OCI-LY1 (cell line): ENCODE measurements around the gene CFAP52.
"Not testable (repeated sequence)": the region's sequence is repeated elsewhere in the genome, so short reads cannot be mapped to it uniquely, and the experiment has no call there.

Experiments used
- H2AFZ ChIP-seq: fragments of 200-600 bp; sonication (generic), shearing (Covaris generic); 2 replicates; pipeline ENCODE4 v1.6.0; 2014; ENCODE audit warnings: antibody characterized with exemption, mild to moderate bottlenecking, low read length
- H3F3A ChIP-seq: fragments of 200-600 bp; sonication (generic), shearing (Covaris generic); 2 replicates; pipeline ENCODE4 v1.6.0; 2014; ENCODE audit warnings: mild to moderate bottlenecking, antibody characterized with exemption, low read length, moderate library complexity; ENCODE audit not compliant: insufficient read depth
- H3K27ac ChIP-seq: fragments of 200-600 bp; sonication (generic); 2 replicates; pipeline ENCODE4 v1.5.1; 2014; ENCODE audit warnings: low read length, mixed run types, mild to moderate bottlenecking, low read depth; ENCODE audit not compliant: poor library complexity, severe bottlenecking
- H3K27me3 ChIP-seq: fragments of 200-600 bp; sonication (generic); 2 replicates; pipeline ENCODE4 v1.6.0; 2014; ENCODE audit warnings: antibody characterized with exemption, mild to moderate bottlenecking, low read length, moderate library complexity; ENCODE audit not compliant: insufficient read depth
- H3K36me3 ChIP-seq: fragments of 200-600 bp; sonication (generic); 2 replicates; pipeline ENCODE4 v1.6.1; 2014; ENCODE audit warnings: mild to moderate bottlenecking, antibody characterized with exemption, low read length, moderate library complexity, mixed read lengths; ENCODE audit not compliant: insufficient read depth
- H3K4me1 ChIP-seq: fragments of 200-600 bp; sonication (generic); 2 replicates; pipeline ENCODE4 v1.5.1; 2014; ENCODE audit warnings: mild to moderate bottlenecking, low read length, moderate library complexity; ENCODE audit not compliant: insufficient read depth, severe bottlenecking
- H3K4me2 ChIP-seq: fragments of 200-600 bp; sonication (generic), shearing (Covaris generic); 2 replicates; pipeline ENCODE4 v1.6.1; 2014; ENCODE audit warnings: low read length
- H3K4me3 ChIP-seq: fragments of 200-600 bp; sonication (generic); 2 replicates; pipeline ENCODE4 v1.5.1; 2014; ENCODE audit warnings: low read length, low read depth, mild to moderate bottlenecking, mixed read lengths; ENCODE audit not compliant: poor library complexity, severe bottlenecking
- H3K79me2 ChIP-seq: fragments of 200-600 bp; shearing (Covaris generic); 2 replicates; pipeline ENCODE4 v1.6.1; 2016; ENCODE audit warnings: mixed run types, low read length, mixed read lengths; ENCODE audit not compliant: insufficient read depth
- H3K9ac ChIP-seq: fragments of 200-600 bp; sonication (generic), shearing (Covaris generic); 2 replicates; pipeline ENCODE4 v1.6.1; 2014; ENCODE audit warnings: mild to moderate bottlenecking, low read length, mixed read lengths
- H3K9me2 ChIP-seq: fragments of 200-600 bp; sonication (generic), shearing (Covaris generic); 2 replicates; pipeline ENCODE4 v1.6.1; 2014; ENCODE audit warnings: low read depth, mild to moderate bottlenecking, low read length, mixed read lengths
- H3K9me3 ChIP-seq: fragments of 200-600 bp; shearing (Covaris generic); 2 replicates; pipeline ENCODE4 v1.6.1; 2014; ENCODE audit warnings: low read length, mixed read lengths
- H4K20me1 ChIP-seq: fragments of 200-600 bp; sonication (generic), shearing (Covaris generic); 2 replicates; pipeline ENCODE4 v1.6.0; 2016; ENCODE audit warnings: mild to moderate bottlenecking, low read length; ENCODE audit not compliant: insufficient read depth
- EZH2 ChIP-seq: fragments of 200-600 bp; sonication (generic), shearing (Covaris generic); IDR thresholded peaks from 2 replicates; pipeline ENCODE4 v1.8.0; 2017; ENCODE audit warnings: borderline replicate concordance, mixed run types, mild to moderate bottlenecking, antibody characterized with exemption, low read length, moderate library complexity, mixed read lengths
- TF ChIP-seq, protein P1 (sequence below): fragments of 200-600 bp; sonication (generic), shearing (Covaris generic); IDR thresholded peaks from 2 replicates; pipeline ENCODE4 v1.5.1; 2017; ENCODE audit warnings: mild to moderate bottlenecking, antibody characterized with exemption, low read length, moderate library complexity, mixed read lengths

CFAP52 gene

DNA sequence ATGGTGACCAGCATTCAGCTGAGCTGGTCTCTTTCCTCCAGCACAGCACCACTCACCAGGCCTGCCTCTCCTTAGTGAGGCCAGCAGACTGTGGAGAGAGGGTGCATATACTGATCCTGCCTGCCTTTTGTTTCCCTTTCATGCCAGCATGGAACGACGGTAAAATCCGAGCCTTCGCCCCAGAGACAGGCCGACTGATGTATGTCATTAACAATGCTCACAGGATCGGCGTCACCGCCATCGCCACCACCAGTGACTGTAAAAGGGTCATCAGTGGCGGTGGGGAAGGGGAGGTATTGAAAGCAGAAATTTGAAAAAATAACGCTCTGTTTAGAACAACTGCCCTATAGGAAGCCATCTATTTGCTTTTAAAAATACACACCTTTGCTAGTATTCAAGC is 56.3 kb downstream of the CFAP52 start:
- TF ChIP-seq, protein P1, sequence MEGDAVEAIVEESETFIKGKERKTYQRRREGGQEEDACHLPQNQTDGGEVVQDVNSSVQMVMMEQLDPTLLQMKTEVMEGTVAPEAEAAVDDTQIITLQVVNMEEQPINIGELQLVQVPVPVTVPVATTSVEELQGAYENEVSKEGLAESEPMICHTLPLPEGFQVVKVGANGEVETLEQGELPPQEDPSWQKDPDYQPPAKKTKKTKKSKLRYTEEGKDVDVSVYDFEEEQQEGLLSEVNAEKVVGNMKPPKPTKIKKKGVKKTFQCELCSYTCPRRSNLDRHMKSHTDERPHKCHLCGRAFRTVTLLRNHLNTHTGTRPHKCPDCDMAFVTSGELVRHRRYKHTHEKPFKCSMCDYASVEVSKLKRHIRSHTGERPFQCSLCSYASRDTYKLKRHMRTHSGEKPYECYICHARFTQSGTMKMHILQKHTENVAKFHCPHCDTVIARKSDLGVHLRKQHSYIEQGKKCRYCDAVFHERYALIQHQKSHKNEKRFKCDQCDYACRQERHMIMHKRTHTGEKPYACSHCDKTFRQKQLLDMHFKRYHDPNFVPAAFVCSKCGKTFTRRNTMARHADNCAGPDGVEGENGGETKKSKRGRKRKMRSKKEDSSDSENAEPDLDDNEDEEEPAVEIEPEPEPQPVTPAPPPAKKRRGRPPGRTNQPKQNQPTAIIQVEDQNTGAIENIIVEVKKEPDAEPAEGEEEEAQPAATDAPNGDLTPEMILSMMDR = no peak
- no peak for TF ChIP-seq EZH2
- H3K9ac ChIP-seq = no peak overlapping the region
- no peaks in the 10 kb centered on the region for H3K9me3 ChIP-seq
- H3K4me3 ChIP-seq = no peak overlapping the region
- no peak overlapping the region for H3K27ac ChIP-seq
- H3K9me2 ChIP-seq = no peaks in the 10 kb centered on the region
- H3K4me1 ChIP-seq = no peaks in the 10 kb centered on the region
- H3K36me3 ChIP-seq = no peaks in the 10 kb centered on the region
- no peaks in the 10 kb centered on the region for H4K20me1 ChIP-seq
- no peaks in the 10 kb centered on the region for H3K79me2 ChIP-seq
- H2AFZ ChIP-seq = no peak overlapping the region
- H3K4me2 ChIP-seq = no peak overlapping the region
- H3K27me3 ChIP-seq = no peaks in the 10 kb centered on the region
- H3F3A ChIP-seq = no peaks in the 10 kb centered on the region

DNA sequence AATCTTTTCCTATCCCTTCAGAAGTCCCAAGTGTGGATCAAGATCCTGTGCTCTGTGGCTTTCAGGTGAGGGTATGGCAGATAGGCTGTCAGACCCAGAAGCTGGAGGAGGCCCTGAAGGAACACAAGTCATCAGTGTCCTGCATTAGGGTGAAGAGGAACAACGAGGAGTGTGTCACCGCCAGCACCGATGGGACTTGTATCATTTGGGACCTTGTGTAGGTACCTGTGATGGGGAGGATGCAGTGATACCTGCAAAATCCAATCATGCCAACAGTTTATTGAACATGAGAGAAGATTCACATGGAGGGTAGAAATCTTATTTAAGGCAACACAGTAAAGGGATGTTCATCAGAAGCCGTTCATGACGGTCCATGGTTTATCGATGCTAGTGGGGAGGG is 58.9 kb downstream of the CFAP52 start:
- no peak overlapping the region for H3K4me3 ChIP-seq
- H3K4me1 ChIP-seq = no peaks in the 10 kb centered on the region
- H3K4me2 ChIP-seq = no peak overlapping the region
- H3K27ac ChIP-seq = no peak overlapping the region
- H3K9ac ChIP-seq = no peak overlapping the region
- no peak overlapping the region for H2AFZ ChIP-seq
- no peaks in the 10 kb centered on the region for H3K9me3 ChIP-seq
- H3K27me3 ChIP-seq = no peaks in the 10 kb centered on the region
- TF ChIP-seq EZH2 = no peak
- TF ChIP-seq, protein P1 = no peak
- no peaks in the 10 kb centered on the region for H3K9me2 ChIP-seq
- no peaks in the 10 kb centered on the region for H3K79me2 ChIP-seq
- no peaks in the 10 kb centered on the region for H3F3A ChIP-seq
- no peaks in the 10 kb centered on the region for H4K20me1 ChIP-seq
- no peaks in the 10 kb centered on the region for H3K36me3 ChIP-seq

DNA sequence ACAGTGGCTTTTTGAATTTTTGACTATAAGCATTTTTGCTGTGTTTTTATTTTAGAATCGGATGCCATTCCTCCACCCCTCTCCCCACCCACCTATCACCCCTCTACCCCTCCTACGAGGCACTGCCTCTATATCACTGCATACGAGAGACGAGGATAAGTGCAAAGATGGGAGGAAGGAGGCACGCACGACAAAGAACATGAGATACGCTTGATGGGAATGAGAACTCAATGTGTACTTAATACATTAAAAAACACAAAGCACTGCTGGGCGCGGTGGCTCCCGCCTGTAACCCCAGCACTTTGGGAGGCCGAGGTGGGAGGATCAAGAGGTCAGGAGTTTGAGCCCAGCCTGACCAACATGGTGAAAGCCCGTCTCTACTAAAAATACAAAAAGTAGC is 60.1 kb downstream of the CFAP52 start:
- Histone ChIP-seq H3K36me3 (no peaks in the 10 kb centered on the region), H3K4me1 (no peaks in the 10 kb centered on the region), H3K4me3 (no peak overlapping the region), H3K4me2 (no peak overlapping the region), H4K20me1 (no peaks in the 10 kb centered on the region), H3K27me3 (no peaks in the 10 kb centered on the region), H3K27ac (no peak overlapping the region), H3K9me3 (no peaks in the 10 kb centered on the region), H3K9me2 (no peaks in the 10 kb centered on the region), H2AFZ (no peak overlapping the region), H3F3A (no peaks in the 10 kb centered on the region), H3K9ac (no peak overlapping the region), H3K79me2 (no peaks in the 10 kb centered on the region)
- no peak for TF ChIP-seq EZH2
- TF ChIP-seq, protein P1 = no peak

DNA sequence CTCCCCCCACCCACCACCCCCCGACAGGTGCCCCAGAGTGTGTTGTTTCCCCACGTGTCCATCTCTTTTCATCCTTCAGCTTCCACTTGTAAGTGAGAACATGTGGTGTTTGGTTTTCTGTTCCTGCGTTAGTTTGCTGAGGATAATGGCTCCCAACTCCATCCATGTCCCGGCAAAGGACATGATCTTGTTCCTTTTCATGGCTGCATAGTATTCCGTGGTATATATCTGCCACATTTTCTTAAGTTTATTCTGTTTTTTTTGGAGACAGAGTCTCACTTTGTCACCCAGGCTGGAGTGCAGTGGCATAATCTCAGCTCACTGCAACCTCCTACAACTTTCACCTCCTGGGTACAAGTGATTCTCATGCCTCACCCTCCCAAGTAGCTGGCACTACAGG is 63.9 kb downstream of the CFAP52 start:
- H2AFZ ChIP-seq, H4K20me1 ChIP-seq, H3K27me3 ChIP-seq, H3K9me3 ChIP-seq, H3F3A ChIP-seq, H3K27ac ChIP-seq, H3K4me3 ChIP-seq, H3K36me3 ChIP-seq, H3K9ac ChIP-seq, H3K79me2 ChIP-seq, H3K4me1 ChIP-seq, H3K9me2 ChIP-seq, H3K4me2 ChIP-seq: not testable (repeated sequence)
